Gastrocnemius medialis (tissue), 4 donors: ENCODE results near the gene ATPAF1.

ENCODE experiments used
- POLR2A ChIP-seq, 2 donors: fragments of 450-650 bp; IDR thresholded peaks; one replicate each; pipeline ENCODE4 v1.6.1; 2017; ENCODE audit warnings: antibody characterized with exemption in 2 of 2, mild to moderate bottlenecking in 2 of 2, moderate library complexity in 2 of 2
- TF ChIP-seq, protein P1 (sequence below), 5 experiments: fragments of 450-650 bp in 3 of 5; fragments of 200-600 bp in 2 of 5; sonication (generic) in 2 of 5; IDR thresholded peaks in 4 of 5; conservative IDR thresholded peaks in 1 of 5; 1 replicate in 4 of 5; 2 replicates in 1 of 5; pipeline ENCODE4 v1.5.1; 2016 to 2019; ENCODE audit warnings: antibody characterized with exemption in 5 of 5, mild to moderate bottlenecking in 3 of 5, moderate library complexity in 3 of 5

DNA sequence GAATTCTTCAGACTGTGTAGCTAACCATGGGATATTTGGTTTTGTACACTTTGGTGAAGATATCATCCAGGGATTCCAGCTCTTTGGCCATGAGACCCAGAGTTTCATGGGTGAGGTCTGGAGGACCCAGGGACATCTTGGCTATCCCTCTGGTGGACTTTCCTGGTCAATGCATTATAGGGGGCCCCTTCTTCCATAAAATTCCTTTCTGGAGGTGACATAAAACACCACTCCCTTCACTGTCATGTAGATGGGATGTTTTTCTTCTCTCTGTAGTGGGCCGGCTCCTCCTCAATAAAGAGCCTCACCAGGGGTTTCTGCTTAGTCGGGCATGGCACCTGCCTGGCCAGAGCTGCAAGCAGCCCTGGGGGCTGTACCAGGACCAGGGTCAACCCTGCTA, 2.2 kb downstream of the ATPAF1 start:
- TF ChIP-seq, protein P1, sequence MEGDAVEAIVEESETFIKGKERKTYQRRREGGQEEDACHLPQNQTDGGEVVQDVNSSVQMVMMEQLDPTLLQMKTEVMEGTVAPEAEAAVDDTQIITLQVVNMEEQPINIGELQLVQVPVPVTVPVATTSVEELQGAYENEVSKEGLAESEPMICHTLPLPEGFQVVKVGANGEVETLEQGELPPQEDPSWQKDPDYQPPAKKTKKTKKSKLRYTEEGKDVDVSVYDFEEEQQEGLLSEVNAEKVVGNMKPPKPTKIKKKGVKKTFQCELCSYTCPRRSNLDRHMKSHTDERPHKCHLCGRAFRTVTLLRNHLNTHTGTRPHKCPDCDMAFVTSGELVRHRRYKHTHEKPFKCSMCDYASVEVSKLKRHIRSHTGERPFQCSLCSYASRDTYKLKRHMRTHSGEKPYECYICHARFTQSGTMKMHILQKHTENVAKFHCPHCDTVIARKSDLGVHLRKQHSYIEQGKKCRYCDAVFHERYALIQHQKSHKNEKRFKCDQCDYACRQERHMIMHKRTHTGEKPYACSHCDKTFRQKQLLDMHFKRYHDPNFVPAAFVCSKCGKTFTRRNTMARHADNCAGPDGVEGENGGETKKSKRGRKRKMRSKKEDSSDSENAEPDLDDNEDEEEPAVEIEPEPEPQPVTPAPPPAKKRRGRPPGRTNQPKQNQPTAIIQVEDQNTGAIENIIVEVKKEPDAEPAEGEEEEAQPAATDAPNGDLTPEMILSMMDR (IDR thresholded peaks at IDR 0.05 in 4 of 5, conservative IDR thresholded peaks at IDR 0.05 in 1 of 5): no peak
- TF ChIP-seq POLR2A (IDR thresholded peaks at IDR 0.05): no peak
